NB4 (cell line): Measurements from ENCODE around the gene SETDB1.
"Not testable (repeated sequence)": the region's sequence is repeated elsewhere in the genome, so short reads cannot be mapped to it uniquely, and the experiment has no call there.

Experiments
- DNase-seq: peaks from one replicate; pipeline ENCODE4 v3.0.0; 2010; ENCODE audit warnings: low read depth
- H3K4me3 ChIP-seq: one replicate; pipeline ENCODE4 v1.5.1; 2011; ENCODE audit warnings: mild to moderate bottlenecking, low read depth, low read length, moderate library complexity
- MYC ChIP-seq: IDR thresholded peaks from 2 replicates; pipeline ENCODE4 v1.6.1; 2011; ENCODE audit warnings: low read depth, low read length
- POLR2A ChIP-seq: IDR thresholded peaks from 2 replicates; pipeline ENCODE4 v1.6.1; 2011; ENCODE audit warnings: mild to moderate bottlenecking; ENCODE audit not compliant: insufficient read length; ENCODE audit errors: extremely low read depth
- TF ChIP-seq, protein P1 (sequence below): IDR thresholded peaks from 2 replicates; pipeline ENCODE4 v1.6.1; 2011; ENCODE audit warnings: low read depth, low read length
- TF ChIP-seq, protein P2 (sequence below): IDR thresholded peaks from one replicate; pipeline ENCODE4 v1.5.1; 2012; ENCODE audit warnings: low read depth, low read length

Gene SETDB1

DNA sequence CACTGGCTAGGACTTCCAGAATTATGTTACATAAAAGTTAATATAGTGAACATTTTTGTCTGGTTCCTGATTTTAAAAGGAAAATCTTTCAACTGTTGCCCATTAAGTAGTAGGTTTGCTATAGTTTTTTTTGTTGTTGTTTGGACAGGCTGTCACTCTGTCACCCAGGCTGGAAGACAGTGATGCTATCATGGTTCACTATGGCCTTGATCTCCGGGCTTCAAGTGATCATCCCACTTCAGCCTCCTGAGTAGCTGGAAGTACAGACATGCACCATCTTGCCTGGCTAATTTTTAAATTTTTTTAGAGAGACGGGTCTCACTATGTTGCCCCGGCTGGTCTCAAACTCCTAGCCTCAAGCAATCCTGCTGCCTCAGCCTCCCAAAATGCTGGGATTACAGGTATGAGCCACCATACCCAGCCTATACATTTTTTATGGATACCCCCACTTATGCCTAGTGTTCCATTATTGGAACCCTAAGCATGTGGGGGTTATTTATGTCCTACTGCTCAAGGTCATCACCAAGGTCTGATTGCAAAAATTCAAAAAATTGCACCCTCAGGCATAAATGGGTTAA lies 32.7 kb upstream of the SETDB1 start:
- DNase-seq, result no peak
- no peak for TF ChIP-seq MYC
- TF ChIP-seq, protein P1, sequence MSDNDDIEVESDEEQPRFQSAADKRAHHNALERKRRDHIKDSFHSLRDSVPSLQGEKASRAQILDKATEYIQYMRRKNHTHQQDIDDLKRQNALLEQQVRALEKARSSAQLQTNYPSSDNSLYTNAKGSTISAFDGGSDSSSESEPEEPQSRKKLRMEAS, result no peak
- TF ChIP-seq, protein P2, sequence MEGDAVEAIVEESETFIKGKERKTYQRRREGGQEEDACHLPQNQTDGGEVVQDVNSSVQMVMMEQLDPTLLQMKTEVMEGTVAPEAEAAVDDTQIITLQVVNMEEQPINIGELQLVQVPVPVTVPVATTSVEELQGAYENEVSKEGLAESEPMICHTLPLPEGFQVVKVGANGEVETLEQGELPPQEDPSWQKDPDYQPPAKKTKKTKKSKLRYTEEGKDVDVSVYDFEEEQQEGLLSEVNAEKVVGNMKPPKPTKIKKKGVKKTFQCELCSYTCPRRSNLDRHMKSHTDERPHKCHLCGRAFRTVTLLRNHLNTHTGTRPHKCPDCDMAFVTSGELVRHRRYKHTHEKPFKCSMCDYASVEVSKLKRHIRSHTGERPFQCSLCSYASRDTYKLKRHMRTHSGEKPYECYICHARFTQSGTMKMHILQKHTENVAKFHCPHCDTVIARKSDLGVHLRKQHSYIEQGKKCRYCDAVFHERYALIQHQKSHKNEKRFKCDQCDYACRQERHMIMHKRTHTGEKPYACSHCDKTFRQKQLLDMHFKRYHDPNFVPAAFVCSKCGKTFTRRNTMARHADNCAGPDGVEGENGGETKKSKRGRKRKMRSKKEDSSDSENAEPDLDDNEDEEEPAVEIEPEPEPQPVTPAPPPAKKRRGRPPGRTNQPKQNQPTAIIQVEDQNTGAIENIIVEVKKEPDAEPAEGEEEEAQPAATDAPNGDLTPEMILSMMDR, result no peak
- no peak for TF ChIP-seq POLR2A
- H3K4me3 ChIP-seq, result no peak overlapping the region

DNA sequence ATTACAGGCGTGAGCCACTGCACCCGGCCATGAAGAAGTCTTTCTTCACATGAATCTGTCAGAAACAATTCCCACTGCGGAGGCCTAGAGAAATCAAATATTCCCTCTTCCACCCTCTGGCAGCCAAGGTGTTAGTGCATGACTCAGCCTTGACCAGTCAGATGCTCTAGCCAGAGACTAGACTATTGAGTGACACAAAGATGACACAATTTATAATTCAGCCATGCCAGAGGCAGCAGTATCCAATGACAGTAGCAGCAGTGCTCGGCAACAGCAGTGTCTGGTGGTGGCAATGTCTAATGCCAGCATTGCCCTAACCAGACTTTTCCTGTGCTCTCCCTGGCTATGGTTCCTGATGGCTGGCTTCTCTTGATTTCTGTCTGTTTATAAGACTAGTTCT lies 30.5 kb upstream of the SETDB1 start:
- H3K4me3 ChIP-seq, result no peak overlapping the region
- TF ChIP-seq POLR2A (no peak), MYC (no peak)
- TF ChIP-seq, protein P2, result no peak
- TF ChIP-seq, protein P1, result no peak
- DNase-seq, result no peak

DNA sequence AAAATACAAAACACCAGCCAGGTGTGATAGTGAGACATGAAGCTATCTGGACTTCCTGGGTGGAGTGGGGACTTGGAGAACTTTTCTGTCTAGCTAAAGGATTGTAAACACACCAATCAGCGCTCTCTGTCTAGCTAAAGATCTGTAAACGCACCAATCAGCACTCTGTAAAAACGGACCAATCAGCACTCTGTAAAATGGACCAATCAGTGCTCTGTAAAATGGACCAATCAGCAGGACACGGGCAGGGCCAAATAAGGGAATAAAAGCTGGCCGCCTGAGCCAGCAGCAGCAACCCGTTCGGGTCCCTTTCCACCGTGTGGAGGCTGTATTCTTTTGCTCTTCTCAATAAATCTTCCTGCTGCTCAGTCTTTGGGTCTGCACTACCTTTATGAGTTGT lies 26.4 kb upstream of the SETDB1 start:
- DNase-seq, H3K4me3 ChIP-seq: not testable (repeated sequence)

DNA sequence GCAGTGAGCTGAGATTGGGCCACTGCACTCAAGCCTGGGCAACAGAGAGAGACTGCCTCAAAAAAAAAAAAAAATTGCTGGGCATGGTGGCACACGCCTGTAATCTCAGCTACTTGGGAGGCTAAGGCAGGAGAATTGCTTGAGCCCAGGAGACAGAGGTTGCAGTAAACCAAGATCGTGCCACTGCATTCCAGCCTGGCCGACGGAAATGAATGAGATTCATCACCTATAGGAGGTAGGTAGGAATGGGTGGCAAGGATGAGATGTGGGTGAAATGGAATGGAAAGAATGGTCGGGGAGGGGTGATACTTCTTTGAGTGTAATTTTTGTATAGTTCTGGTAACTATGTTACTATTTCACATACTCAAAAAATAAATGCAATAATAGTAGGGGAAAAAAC lies 23.8 kb upstream of the SETDB1 start:
- DNase-seq, result no peak
- no peak overlapping the region for H3K4me3 ChIP-seq
- TF ChIP-seq, protein P2, result no peak
- no peak for TF ChIP-seq MYC
- TF ChIP-seq POLR2A, result no peak
- TF ChIP-seq, protein P1, result no peak

DNA sequence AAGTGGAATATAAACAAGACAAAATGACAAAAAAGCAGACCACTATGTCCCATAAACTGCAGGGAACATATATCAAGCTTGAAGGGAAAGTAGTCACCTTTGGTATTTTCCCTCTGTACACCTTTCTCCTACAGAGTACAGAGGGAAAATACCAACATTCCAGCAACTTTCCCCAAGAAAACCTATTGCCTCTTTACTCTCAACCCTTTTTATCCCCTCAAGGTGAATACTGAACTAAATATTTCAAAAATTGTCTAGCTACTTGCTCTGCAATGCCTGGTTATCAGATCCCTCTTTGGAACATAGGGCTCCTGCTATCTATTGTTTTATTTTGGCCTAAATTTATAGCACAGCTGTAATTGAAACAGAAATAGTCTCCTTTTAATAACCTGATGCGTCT lies 23.4 kb upstream of the SETDB1 start:
- no peak overlapping the region for H3K4me3 ChIP-seq
- TF ChIP-seq, protein P2, result no peak
- TF ChIP-seq MYC, result no peak
- no peak for TF ChIP-seq POLR2A
- TF ChIP-seq, protein P1, result no peak
- DNase-seq, result no peak

DNA sequence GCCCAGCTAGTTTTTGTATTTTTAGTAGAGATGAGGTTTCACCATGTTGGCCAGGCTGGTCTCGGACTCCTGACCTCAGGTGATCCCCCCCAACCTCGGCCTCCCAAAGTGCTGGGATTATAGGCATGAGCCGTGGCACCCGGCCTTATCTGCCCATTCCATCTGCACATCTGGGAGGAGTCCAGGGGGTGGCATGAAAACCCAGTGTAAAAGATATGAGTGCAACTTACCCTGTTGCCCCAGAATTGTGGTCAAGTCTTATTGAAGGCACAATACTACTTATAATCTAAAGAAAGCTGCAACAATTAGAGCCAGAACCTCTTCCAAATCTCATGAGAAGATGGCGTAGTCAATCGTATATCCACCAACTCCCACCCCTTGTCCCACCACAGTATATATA lies 20.9 kb upstream of the SETDB1 start:
- DNase-seq, result no peak
- no peak overlapping the region for H3K4me3 ChIP-seq
- no peak for TF ChIP-seq MYC
- TF ChIP-seq, protein P1, result no peak
- TF ChIP-seq, protein P2, result no peak
- no peak for TF ChIP-seq POLR2A
